Measurements from ENCODE around the gene SNAPC3. TPM values are rescaled to one million over a fixed set of nuclear protein-coding genes. Genes with fewer than 3 reads are reported as not detected.

SNAPC3 gene
- total RNA-seq, 1 experiment from 2014 or later = 26.1 TPM

DNA sequence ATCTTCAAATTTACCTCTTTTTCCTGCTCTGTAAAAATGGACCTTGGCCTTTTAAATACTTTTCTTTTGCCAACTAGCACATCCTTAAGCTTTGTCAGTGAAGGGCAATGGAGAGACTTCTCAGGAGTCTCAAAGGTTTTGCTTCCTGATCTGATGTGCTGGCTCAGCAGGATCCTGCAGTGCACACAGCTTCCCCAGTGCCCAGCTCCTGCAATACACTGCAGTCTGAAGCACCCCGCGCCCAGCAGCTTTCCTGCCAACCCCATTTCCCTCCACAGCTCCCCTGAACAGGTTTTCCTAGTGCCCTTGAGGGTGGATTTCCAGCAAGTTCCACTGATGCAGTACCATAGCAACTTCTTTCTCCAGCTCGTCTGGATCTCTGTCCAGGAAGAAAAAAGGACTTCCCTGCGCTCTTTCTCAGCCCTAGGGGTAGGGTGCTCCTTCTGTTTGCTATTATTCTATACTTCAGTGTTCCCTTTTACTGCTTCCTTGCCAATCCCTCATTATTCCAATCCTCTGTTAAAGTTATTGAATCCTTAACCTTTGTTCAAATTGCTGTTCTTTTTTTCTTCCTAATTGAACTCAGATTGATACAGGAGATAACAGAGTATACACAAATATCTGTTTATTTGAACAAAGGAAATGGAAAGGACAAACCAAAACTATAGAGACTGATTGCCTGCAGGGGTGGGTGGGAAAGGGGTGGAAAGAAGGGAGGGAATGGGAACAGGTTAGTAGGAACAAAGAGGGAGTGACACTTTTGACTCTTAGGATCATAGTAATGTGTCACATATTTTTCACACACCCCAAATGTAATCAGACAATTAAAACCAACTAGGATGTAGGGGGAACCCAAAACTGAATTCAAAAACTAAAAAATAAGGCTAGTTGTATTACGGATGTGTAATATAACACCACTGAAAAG is 8.5 kb downstream of the SNAPC3 start:
- POLR2A ChIA-PET = no interaction called here
- H3K9me3 ChIP-seq (ENCODE audit: control insufficient read depth in 1 of 2, insufficient read depth in 1 of 2, low read depth in 1 of 2, low read length in 2 of 2) = no peaks in the 10 kb centered on the region
- ATAC-seq = no peak
- peaks cover 71% of the 10 kb centered on the region for H3K79me2 ChIP-seq (ENCODE audit: insufficient read depth, low read length)
- CTCF ChIA-PET = no interaction called here
- no peak overlapping the region for H2AFZ ChIP-seq (ENCODE audit: low read depth, low read length, poor library complexity, severe bottlenecking)
- no peaks in the 10 kb centered on the region for H3K27me3 ChIP-seq (ENCODE audit: insufficient read depth, low read length)
- no peak for TF ChIP-seq CBX3 (IDR thresholded peaks at IDR 0.05; ENCODE audit: low read depth)
- TF ChIP-seq TCF7L2 (IDR thresholded peaks at IDR 0.05; ENCODE audit: borderline replicate concordance, extremely low read depth, insufficient read depth, insufficient read length) = no peak
- no peak for TF ChIP-seq ZNF274 (IDR thresholded peaks at IDR 0.05; ENCODE audit: low read depth, low read length)
- TF ChIP-seq ELF1 (IDR thresholded peaks at IDR 0.05; ENCODE audit: borderline replicate concordance, low read depth) = no peak
- no peak for TF ChIP-seq YY1 (IDR thresholded peaks at IDR 0.05; ENCODE audit: extremely low read depth, insufficient replicate concordance, low read depth, low read length)
- TF ChIP-seq RAD21 (IDR thresholded peaks at IDR 0.05; ENCODE audit: low read depth) = no peak
- TF ChIP-seq, protein P1, sequence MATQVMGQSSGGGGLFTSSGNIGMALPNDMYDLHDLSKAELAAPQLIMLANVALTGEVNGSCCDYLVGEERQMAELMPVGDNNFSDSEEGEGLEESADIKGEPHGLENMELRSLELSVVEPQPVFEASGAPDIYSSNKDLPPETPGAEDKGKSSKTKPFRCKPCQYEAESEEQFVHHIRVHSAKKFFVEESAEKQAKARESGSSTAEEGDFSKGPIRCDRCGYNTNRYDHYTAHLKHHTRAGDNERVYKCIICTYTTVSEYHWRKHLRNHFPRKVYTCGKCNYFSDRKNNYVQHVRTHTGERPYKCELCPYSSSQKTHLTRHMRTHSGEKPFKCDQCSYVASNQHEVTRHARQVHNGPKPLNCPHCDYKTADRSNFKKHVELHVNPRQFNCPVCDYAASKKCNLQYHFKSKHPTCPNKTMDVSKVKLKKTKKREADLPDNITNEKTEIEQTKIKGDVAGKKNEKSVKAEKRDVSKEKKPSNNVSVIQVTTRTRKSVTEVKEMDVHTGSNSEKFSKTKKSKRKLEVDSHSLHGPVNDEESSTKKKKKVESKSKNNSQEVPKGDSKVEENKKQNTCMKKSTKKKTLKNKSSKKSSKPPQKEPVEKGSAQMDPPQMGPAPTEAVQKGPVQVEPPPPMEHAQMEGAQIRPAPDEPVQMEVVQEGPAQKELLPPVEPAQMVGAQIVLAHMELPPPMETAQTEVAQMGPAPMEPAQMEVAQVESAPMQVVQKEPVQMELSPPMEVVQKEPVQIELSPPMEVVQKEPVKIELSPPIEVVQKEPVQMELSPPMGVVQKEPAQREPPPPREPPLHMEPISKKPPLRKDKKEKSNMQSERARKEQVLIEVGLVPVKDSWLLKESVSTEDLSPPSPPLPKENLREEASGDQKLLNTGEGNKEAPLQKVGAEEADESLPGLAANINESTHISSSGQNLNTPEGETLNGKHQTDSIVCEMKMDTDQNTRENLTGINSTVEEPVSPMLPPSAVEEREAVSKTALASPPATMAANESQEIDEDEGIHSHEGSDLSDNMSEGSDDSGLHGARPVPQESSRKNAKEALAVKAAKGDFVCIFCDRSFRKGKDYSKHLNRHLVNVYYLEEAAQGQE (IDR thresholded peaks at IDR 0.05; ENCODE audit: low read depth) = no peak
- no peak for TF ChIP-seq POLR2AphosphoS5 (IDR thresholded peaks at IDR 0.05; ENCODE audit: low read depth, low read length)
- TF ChIP-seq ZFX (IDR thresholded peaks at IDR 0.05) = no peak
- TF ChIP-seq POLR2A (IDR thresholded peaks at IDR 0.05; ENCODE audit: borderline replicate concordance, extremely low read depth, insufficient read depth, insufficient read length) = no peak
- no peak for TF ChIP-seq SP1 (IDR thresholded peaks at IDR 0.05; ENCODE audit: low read depth)
- TF ChIP-seq FOSL1 (IDR thresholded peaks at IDR 0.05; ENCODE audit: low read depth) = no peak
- TF ChIP-seq JUND (IDR thresholded peaks at IDR 0.05) = no peak
- TF ChIP-seq EZH2phosphoT487 (IDR thresholded peaks at IDR 0.05; ENCODE audit: borderline replicate concordance) = no peak
- no peak for TF ChIP-seq CEBPB (IDR thresholded peaks at IDR 0.05; ENCODE audit: low read depth)
- TF ChIP-seq, protein P2, sequence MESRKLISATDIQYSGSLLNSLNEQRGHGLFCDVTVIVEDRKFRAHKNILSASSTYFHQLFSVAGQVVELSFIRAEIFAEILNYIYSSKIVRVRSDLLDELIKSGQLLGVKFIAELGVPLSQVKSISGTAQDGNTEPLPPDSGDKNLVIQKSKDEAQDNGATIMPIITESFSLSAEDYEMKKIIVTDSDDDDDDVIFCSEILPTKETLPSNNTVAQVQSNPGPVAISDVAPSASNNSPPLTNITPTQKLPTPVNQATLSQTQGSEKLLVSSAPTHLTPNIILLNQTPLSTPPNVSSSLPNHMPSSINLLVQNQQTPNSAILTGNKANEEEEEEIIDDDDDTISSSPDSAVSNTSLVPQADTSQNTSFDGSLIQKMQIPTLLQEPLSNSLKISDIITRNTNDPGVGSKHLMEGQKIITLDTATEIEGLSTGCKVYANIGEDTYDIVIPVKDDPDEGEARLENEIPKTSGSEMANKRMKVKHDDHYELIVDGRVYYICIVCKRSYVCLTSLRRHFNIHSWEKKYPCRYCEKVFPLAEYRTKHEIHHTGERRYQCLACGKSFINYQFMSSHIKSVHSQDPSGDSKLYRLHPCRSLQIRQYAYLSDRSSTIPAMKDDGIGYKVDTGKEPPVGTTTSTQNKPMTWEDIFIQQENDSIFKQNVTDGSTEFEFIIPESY (IDR thresholded peaks at IDR 0.05; ENCODE audit: extremely low read depth, insufficient replicate concordance, low read length) = no peak
- H3K27ac ChIP-seq (ENCODE audit: low read depth, low read length) = no peak overlapping the region
- H3K9me2 ChIP-seq (ENCODE audit: insufficient read depth) = no peaks in the 10 kb centered on the region
- RAD21 ChIA-PET (ENCODE audit: low non-redundant PET in 1 of 2, low total read pairs in 2 of 2, uncharacterized antibody in 2 of 2, unreplicated experiment in 2 of 2) = no interaction called here
- no peak overlapping the region for H3K9ac ChIP-seq (ENCODE audit: low read length)
- no peak for DNase-seq (ENCODE audit: low read depth, low spot score)
- H3K4me1 ChIP-seq (ENCODE audit: control insufficient read depth in 1 of 2, insufficient read depth in 2 of 2, low read length in 2 of 2) = no peaks in the 10 kb centered on the region
- no peak overlapping the region for H3K4me3 ChIP-seq (replicated peaks in 1 of 2; ENCODE audit: low read depth in 1 of 2, low read length in 2 of 2)
- no TSS peak for BruUV-seq (replicated peaks)
- peaks cover 8 to 21% of the 10 kb centered on the region in 2 experiments; a peak in 3 of 4 replicates for H3K36me3 ChIP-seq (ENCODE audit: control insufficient read depth in 1 of 2, insufficient read depth in 2 of 2, low read length in 2 of 2)
- intact Hi-C loops (cut with micrococcal nuclease) = no loop called here
- H3K4me2 ChIP-seq (ENCODE audit: low read length) = no peak overlapping the region
- no peaks in the 10 kb centered on the region; the same call in 1 of the 2 replicates for H4K20me1 ChIP-seq (ENCODE audit: insufficient read depth)
